Aorta (tissue), 5 donors: ENCODE results near the gene ESM1. TPM values are rescaled to one million over a fixed set of nuclear protein-coding genes. Genes with fewer than 3 reads are reported as not detected.

Source experiments
- ATAC-seq: fragments of 200-7000 bp; cut with Tn5 transposase; one replicate; pipeline ENCODE4 v1.9.1; 2022; ENCODE audit warnings: moderate library complexity; ENCODE audit not compliant: low FRiP score
- DNase-seq, 2 donors: peaks; one replicate each; pipeline ENCODE4 v3.0.0-alpha.2; 2020
- H3K27ac ChIP-seq, 2 donors: one replicate each; pipeline ENCODE4 v1.5.1; 2013; ENCODE audit warnings: low read length in 2 of 2, mild to moderate bottlenecking in 2 of 2, moderate library complexity in 2 of 2, control low read depth in 1 of 2, inconsistent platforms in 1 of 2, low read depth in 1 of 2
- H3K27me3 ChIP-seq, 2 donors: one replicate each; pipeline ENCODE4 v1.6.1; 2013; ENCODE audit warnings: control low read depth in 1 of 2, low read length in 1 of 2, mild to moderate bottlenecking in 1 of 2, moderate library complexity in 1 of 2; ENCODE audit not compliant: insufficient read depth in 2 of 2, control insufficient read depth in 1 of 2
- H3K36me3 ChIP-seq, 2 donors: one replicate each; pipeline ENCODE4 v1.6.1; 2013; ENCODE audit warnings: control low read depth in 1 of 2, low read length in 1 of 2, mild to moderate bottlenecking in 1 of 2; ENCODE audit not compliant: insufficient read depth in 2 of 2, control insufficient read depth in 1 of 2
- H3K4me1 ChIP-seq, 2 donors: one replicate each; pipeline ENCODE4 v1.6.1; 2013; ENCODE audit warnings: low read length in 2 of 2, control low read depth in 1 of 2, mild to moderate bottlenecking in 1 of 2, moderate library complexity in 1 of 2; ENCODE audit not compliant: insufficient read depth in 2 of 2, control insufficient read depth in 1 of 2
- H3K4me3 ChIP-seq, 2 donors: one replicate each; pipeline ENCODE4 v1.5.1; 2013; ENCODE audit warnings: low read length in 2 of 2, control low read depth in 1 of 2, mild to moderate bottlenecking in 1 of 2
- H3K9me3 ChIP-seq: one replicate; pipeline ENCODE4 v1.6.1; 2013; ENCODE audit warnings: mild to moderate bottlenecking, low read length; ENCODE audit not compliant: control insufficient read depth
- WGBS, 2 donors: extraction: QIAGEN DNeasy Blood & Tissue Kit; methylation state at CpG; one replicate each; pipeline ENCODE4 v1.1.7; 2013; 5-methylcytosine and 5-hydroxymethylcytosine counted together
- intact Hi-C, 2 donors: fragments of 100-400 bp; cut with DNase I; formaldehyde crosslinking; loops; one replicate each; pipeline versions ENCODE4 v1.14.2 to v1.15.0; 2022
- polyA plus RNA-seq, 2 donors: library from polyadenylated mRNA; stranded (reverse); fragments of 200-250 nt; gene quantifications; one replicate each; pipeline ENCODE4 v1.2.3, GENCODE V29; 2013
- total RNA-seq, 2 donors: library from RNA; stranded (reverse); fragmentation: NEBNext Ultra II Directional; extraction: Animal tissue kit (Norgen Biotek cat#: 25700); gene quantifications; one replicate each; pipeline ENCODE4 v1.2.1, GENCODE V29; 2021
- donor health status: healthy with polysubstance abuse.
- donor health status: Bipolar disorder and iron deficiency.
- donor health status: DM: no; HTN: no; CAD: no.
- donor health status: DM: no; HTN: no; CAD: no.
- donor health status: DM: yes; HTN: yes; CAD: no.

The ESM1 gene
- total and polyA plus RNA-seq, 4 donors = 0.49 to 1.9 (median 0.83) TPM

GRCh38 chr5:54993318-54993717, 7.9 kb upstream of the ESM1 start:
- intact Hi-C loops = no loop called here

GRCh38 chr5:54991416-54991815, 6.0 kb upstream of the ESM1 start:
- intact Hi-C loops = no loop called here
- Histone ChIP-seq H3K9me3 (peaks cover 2% of the 10 kb centered on the region), H3K4me1 (no peaks in the 10 kb centered on the region), H3K4me3 (no peak overlapping the region), H3K27me3 (no peaks in the 10 kb centered on the region), H3K27ac (no peak overlapping the region), H3K36me3 (no peaks in the 10 kb centered on the region)
- ATAC-seq = no peak
- DNase-seq = no peak
- WGBS, 2 donors = 3 to 10% methylated on average over 3 of the region's 3 CpGs

More at GRCh38 chr5:54993318-54993717, 7.9 kb upstream of the ESM1 start:
- 74% methylated on average over 2 of the region's 2 CpGs for WGBS, 2 donors
- H3K4me1 ChIP-seq = no peaks in the 10 kb centered on the region
- H3K27me3 ChIP-seq = no peaks in the 10 kb centered on the region
- no peak for ATAC-seq
- DNase-seq = no peak
- no peak overlapping the region for H3K27ac ChIP-seq
- H3K4me3 ChIP-seq = no peak overlapping the region
- peaks cover 2% of the 10 kb centered on the region for H3K9me3 ChIP-seq
- no peaks in the 10 kb centered on the region for H3K36me3 ChIP-seq

GRCh38 chr5:54990841-54991258, 5.5 kb upstream of the ESM1 start:
- H3K4me1 ChIP-seq = no peaks in the 10 kb centered on the region
- H3K9me3 ChIP-seq = peaks cover 2% of the 10 kb centered on the region
- no peak overlapping the region for H3K4me3 ChIP-seq
- ATAC-seq (no peak), DNase-seq (no peak)
- no peaks in the 10 kb centered on the region for H3K36me3 ChIP-seq
- H3K27ac ChIP-seq = no peak overlapping the region
- intact Hi-C loops = no loop called here
- 43 to 50% methylated on average over 1 of the region's 1 CpG for WGBS, 2 donors
- no peaks in the 10 kb centered on the region for H3K27me3 ChIP-seq

GRCh38 chr5:54988817-54989216, 3.4 kb upstream of the ESM1 start:
- ATAC-seq (no peak), DNase-seq (no peak)
- Histone ChIP-seq H3K4me1 (no peaks in the 10 kb centered on the region), H3K36me3 (no peaks in the 10 kb centered on the region), H3K27ac (no peak overlapping the region), H3K4me3 (no peak overlapping the region), H3K27me3 (no peaks in the 10 kb centered on the region), H3K9me3 (peaks cover 2% of the 10 kb centered on the region)
- intact Hi-C loops = no loop called here
- WGBS, 2 donors = 77 to 79% methylated on average over 2 of the region's 2 CpGs

GRCh38 chr5:54988218-54988617, 2.8 kb upstream of the ESM1 start:
- Histone ChIP-seq H3K4me3 (no peak overlapping the region), H3K27me3 (no peaks in the 10 kb centered on the region), H3K4me1 (no peaks in the 10 kb centered on the region), H3K9me3 (peaks cover 2% of the 10 kb centered on the region), H3K27ac (no peak overlapping the region), H3K36me3 (no peaks in the 10 kb centered on the region)
- intact Hi-C loops = no loop called here
- no peak for ATAC-seq
- DNase-seq = no peak
- WGBS, 2 donors = 87 to 96% methylated on average over 1 of the region's 1 CpG

- Histone ChIP-seq H3K36me3 (no peaks in the 10 kb centered on the region), H3K27me3 (no peaks in the 10 kb centered on the region), H3K9me3 (peaks cover 2% of the 10 kb centered on the region), H3K27ac (no peak overlapping the region), H3K4me1 (no peaks in the 10 kb centered on the region), H3K4me3 (no peak overlapping the region)
- WGBS, 2 donors = 7 to 15% methylated on average over 5 of the region's 5 CpGs
- no peak for ATAC-seq
- DNase-seq = no peak
- intact Hi-C loops = no loop called here
These were observed 869 bp upstream of the ESM1 start for GRCh38 chr5:54986269-54986654.

- no peaks in the 10 kb centered on the region for H3K9me3 ChIP-seq
- WGBS, 2 donors = 50 to 60% methylated on average over 7 of the region's 7 CpGs
- no peak overlapping the region for H3K27ac ChIP-seq
- ATAC-seq (no peak), DNase-seq (no peak)
- no peak overlapping the region for H3K4me3 ChIP-seq
- H3K36me3 ChIP-seq = no peaks in the 10 kb centered on the region
- H3K27me3 ChIP-seq = no peaks in the 10 kb centered on the region
- intact Hi-C loops = no loop called here
- H3K4me1 ChIP-seq = no peaks in the 10 kb centered on the region
These were observed 3.5 kb downstream of the ESM1 start for GRCh38 chr5:54981928-54982327.

- Histone ChIP-seq H3K27ac (no peak overlapping the region), H3K36me3 (no peaks in the 10 kb centered on the region), H3K4me3 (no peak overlapping the region), H3K27me3 (no peaks in the 10 kb centered on the region), H3K9me3 (no peaks in the 10 kb centered on the region), H3K4me1 (no peaks in the 10 kb centered on the region)
- no peak for DNase-seq
- intact Hi-C loops = no loop called here
- no peak for ATAC-seq
- WGBS, 2 donors = 81 to 92% methylated on average over 1 of the region's 1 CpG
These were observed 9.7 kb downstream of the ESM1 start for GRCh38 chr5:54975701-54976100.

- no peaks in the 10 kb centered on the region for H3K4me1 ChIP-seq
- H3K27ac ChIP-seq = no peak overlapping the region
- DNase-seq (no peak), ATAC-seq (no peak)
- no peak overlapping the region for H3K4me3 ChIP-seq
- 6 to 12% methylated on average over 5 of the region's 5 CpGs for WGBS, 2 donors
- H3K27me3 ChIP-seq = no peaks in the 10 kb centered on the region
- H3K9me3 ChIP-seq = no peaks in the 10 kb centered on the region
- intact Hi-C loops = no loop called here
- H3K36me3 ChIP-seq = no peaks in the 10 kb centered on the region
These were observed 15.3 kb downstream of the ESM1 start for GRCh38 chr5:54969856-54970828.
